C4-2B (cell line): ENCODE measurements around the gene FNDC1.

Experiments used
- ZFX ChIP-seq: fragments of 450-650 bp; IDR thresholded peaks from 2 replicates; pipeline ENCODE4 v1.6.1; 2017
- TF ChIP-seq, protein P1 (sequence below): fragments of 450-650 bp; conservative IDR thresholded peaks from 2 replicates; pipeline ENCODE4 v1.5.1; 2017; ENCODE audit warnings: mild to moderate bottlenecking

DNA sequence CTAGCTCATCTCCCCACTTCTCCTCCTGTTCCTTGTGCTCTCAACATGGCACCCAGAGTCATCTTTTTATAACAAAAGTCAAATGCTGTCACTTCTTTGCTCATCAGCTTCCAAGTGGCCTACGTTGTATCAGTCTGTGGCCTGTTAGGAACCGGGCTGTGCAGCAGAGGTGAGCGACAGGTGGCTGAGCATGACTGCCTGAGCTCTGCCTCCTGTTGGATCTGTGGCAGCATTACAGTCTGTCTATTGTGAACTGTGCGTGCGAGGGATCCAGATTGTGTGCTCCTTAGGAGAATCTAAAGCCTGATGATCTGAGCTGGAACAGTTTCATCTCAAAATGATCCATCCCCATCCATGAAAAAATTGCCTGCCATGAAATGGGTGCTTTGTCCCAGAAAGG lies 129.6 kb downstream of the FNDC1 start:
- TF ChIP-seq, protein P1, sequence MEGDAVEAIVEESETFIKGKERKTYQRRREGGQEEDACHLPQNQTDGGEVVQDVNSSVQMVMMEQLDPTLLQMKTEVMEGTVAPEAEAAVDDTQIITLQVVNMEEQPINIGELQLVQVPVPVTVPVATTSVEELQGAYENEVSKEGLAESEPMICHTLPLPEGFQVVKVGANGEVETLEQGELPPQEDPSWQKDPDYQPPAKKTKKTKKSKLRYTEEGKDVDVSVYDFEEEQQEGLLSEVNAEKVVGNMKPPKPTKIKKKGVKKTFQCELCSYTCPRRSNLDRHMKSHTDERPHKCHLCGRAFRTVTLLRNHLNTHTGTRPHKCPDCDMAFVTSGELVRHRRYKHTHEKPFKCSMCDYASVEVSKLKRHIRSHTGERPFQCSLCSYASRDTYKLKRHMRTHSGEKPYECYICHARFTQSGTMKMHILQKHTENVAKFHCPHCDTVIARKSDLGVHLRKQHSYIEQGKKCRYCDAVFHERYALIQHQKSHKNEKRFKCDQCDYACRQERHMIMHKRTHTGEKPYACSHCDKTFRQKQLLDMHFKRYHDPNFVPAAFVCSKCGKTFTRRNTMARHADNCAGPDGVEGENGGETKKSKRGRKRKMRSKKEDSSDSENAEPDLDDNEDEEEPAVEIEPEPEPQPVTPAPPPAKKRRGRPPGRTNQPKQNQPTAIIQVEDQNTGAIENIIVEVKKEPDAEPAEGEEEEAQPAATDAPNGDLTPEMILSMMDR: no peak
- TF ChIP-seq ZFX: no peak
